Mesendoderm (in vitro differentiated cells): Measurements from ENCODE around the gene TRPM5.

Source experiments
- DNase-seq: peaks from one replicate; pipeline ENCODE4 v3.0.0; 2013
- H2AK5ac ChIP-seq: 2 replicates; pipeline ENCODE4 v1.6.1; 2013; ENCODE audit warnings: low read length, inconsistent platforms
- H2BK120ac ChIP-seq: 2 replicates; pipeline ENCODE4 v1.6.1; 2013; ENCODE audit warnings: low read depth, mild to moderate bottlenecking, low read length, moderate library complexity, mixed read lengths
- H2BK15ac ChIP-seq: replicated peaks from 2 replicates; pipeline ENCODE4 v1.6.1; 2013; ENCODE audit warnings: low read depth, mild to moderate bottlenecking, moderate library complexity
- H2BK5ac ChIP-seq: 2 replicates; pipeline ENCODE4 v1.6.1; 2013; ENCODE audit warnings: low read length, inconsistent platforms
- H3K18ac ChIP-seq: 2 replicates; pipeline ENCODE4 v1.6.1; 2013; ENCODE audit warnings: mild to moderate bottlenecking, low read length, mixed read lengths
- H3K23ac ChIP-seq: one replicate; pipeline ENCODE4 v1.6.1; 2013; ENCODE audit warnings: low read length
- H3K27ac ChIP-seq: 2 replicates; pipeline ENCODE4 v1.5.1; 2013; ENCODE audit warnings: low read depth, mild to moderate bottlenecking, inconsistent platforms, low read length, moderate library complexity
- H3K27me3 ChIP-seq: 2 replicates; pipeline ENCODE4 v1.6.1; 2013; ENCODE audit warnings: low read length, control low read depth, mild to moderate bottlenecking, inconsistent platforms; ENCODE audit not compliant: insufficient read depth, poor library complexity
- H3K36me3 ChIP-seq: 2 replicates; pipeline ENCODE4 v1.6.1; 2013; ENCODE audit warnings: low read length, inconsistent platforms; ENCODE audit not compliant: control insufficient read depth, insufficient read depth
- H3K4ac ChIP-seq: one replicate; pipeline ENCODE4 v1.6.1; 2013; ENCODE audit warnings: low read depth, mild to moderate bottlenecking, low read length, moderate library complexity
- H3K4me1 ChIP-seq: 2 replicates; pipeline ENCODE4 v1.6.1; 2013; ENCODE audit warnings: low read depth, low read length, inconsistent platforms; ENCODE audit not compliant: control insufficient read depth
- H3K4me2 ChIP-seq: 2 replicates; pipeline ENCODE4 v1.6.1; 2013; ENCODE audit warnings: low read length
- H3K4me3 ChIP-seq: 2 replicates; pipeline ENCODE4 v1.5.1; 2013; ENCODE audit warnings: mild to moderate bottlenecking, low read length
- H3K56ac ChIP-seq: one replicate; pipeline ENCODE4 v1.6.1; 2013; ENCODE audit warnings: low read length
- H3K79me1 ChIP-seq: 2 replicates; pipeline ENCODE4 v1.6.1; 2013; ENCODE audit warnings: low read length, inconsistent platforms
- H3K79me2 ChIP-seq: 2 replicates; pipeline ENCODE4 v1.6.1; 2013; ENCODE audit warnings: mild to moderate bottlenecking, low read length; ENCODE audit not compliant: control insufficient read depth, insufficient read depth
- H3K9ac ChIP-seq: 2 replicates; pipeline ENCODE4 v1.6.1; 2013; ENCODE audit warnings: low read length, inconsistent platforms
- H4K5ac ChIP-seq: one replicate; pipeline ENCODE4 v1.6.1; 2013; ENCODE audit warnings: low read length
- H4K8ac ChIP-seq: one replicate; pipeline ENCODE4 v1.6.1; 2013; ENCODE audit warnings: low read depth, mild to moderate bottlenecking, control low read depth, low read length, moderate library complexity
- WGBS: extraction: QIAGEN DNeasy Blood & Tissue Kit; methylation state at CpG from one replicate; pipeline ENCODE4 v1.1.7; 2013; ENCODE audit warnings: low lambda C conversion rate, missing lambda C conversion rate; ENCODE audit not compliant: insufficient coverage; ENCODE audit errors: extremely low coverage; 5-methylcytosine and 5-hydroxymethylcytosine counted together

TRPM5 gene

DNA sequence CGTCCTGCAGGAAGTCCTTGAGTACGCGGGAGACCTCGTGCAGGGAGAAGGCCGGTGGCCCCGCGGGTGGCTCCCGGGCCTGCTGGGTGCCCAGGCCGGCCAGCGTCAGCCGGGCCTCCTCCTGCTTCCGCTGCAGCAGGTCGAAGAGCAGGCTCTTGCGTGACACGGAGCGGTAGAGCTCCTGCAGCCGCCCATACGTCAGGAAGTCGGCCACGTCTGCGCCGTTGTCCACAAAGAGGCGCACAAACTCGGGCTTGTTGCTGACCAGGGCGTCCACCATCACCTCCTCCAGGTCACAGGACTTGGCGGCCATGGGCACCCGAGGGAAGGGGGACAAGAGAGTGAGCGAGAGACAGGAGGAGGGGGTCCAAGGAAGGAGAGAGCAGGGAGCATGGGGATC lies 29.1 kb downstream of the TRPM5 start:
- Histone ChIP-seq H3K4ac (no peak overlapping the region), H3K4me2 (no peak overlapping the region), H3K36me3 (no peaks in the 10 kb centered on the region), H3K4me1 (no peaks in the 10 kb centered on the region), H3K79me1 (no peaks in the 10 kb centered on the region), H3K9ac (no peak overlapping the region), H2BK15ac (no peak overlapping the region), H3K79me2 (no peaks in the 10 kb centered on the region), H3K23ac (no peak overlapping the region), H2AK5ac (no peak overlapping the region), H2BK5ac (no peak overlapping the region), H3K27me3 (no peaks in the 10 kb centered on the region), H3K4me3 (no peak overlapping the region), H4K5ac (no peak overlapping the region), H4K8ac (no peak overlapping the region), H3K56ac (no peak overlapping the region), H3K27ac (no peak overlapping the region), H3K18ac (no peak overlapping the region), H2BK120ac (no peak overlapping the region)
- WGBS, result no CpG with 5 or more reads among the region's 28 CpGs
- no peak for DNase-seq

GRCh38 chr11:2414616-2415015 lies 29.7 kb downstream of the TRPM5 start:
- no peaks in the 10 kb centered on the region for H3K36me3 ChIP-seq
- no peak overlapping the region for H3K18ac ChIP-seq
- H3K4me3 ChIP-seq, result no peak overlapping the region
- no peak overlapping the region for H2BK5ac ChIP-seq
- no peak overlapping the region for H3K9ac ChIP-seq
- no peak overlapping the region for H2BK15ac ChIP-seq
- H4K5ac ChIP-seq, result no peak overlapping the region
- H3K4me2 ChIP-seq, result no peak overlapping the region
- H3K4ac ChIP-seq, result no peak overlapping the region
- no CpG with 5 or more reads among the region's 35 CpGs for WGBS
- H3K4me1 ChIP-seq, result no peaks in the 10 kb centered on the region
- no peak overlapping the region for H2AK5ac ChIP-seq
- no peak overlapping the region for H3K56ac ChIP-seq
- H3K23ac ChIP-seq, result no peak overlapping the region
- DNase-seq, result no peak
- no peaks in the 10 kb centered on the region for H3K27me3 ChIP-seq
- no peaks in the 10 kb centered on the region for H3K79me2 ChIP-seq
- no peak overlapping the region for H3K27ac ChIP-seq
- no peaks in the 10 kb centered on the region for H3K79me1 ChIP-seq
- H2BK120ac ChIP-seq, result no peak overlapping the region
- H4K8ac ChIP-seq, result no peak overlapping the region

- no peak overlapping the region for H3K4ac ChIP-seq
- H3K27ac ChIP-seq, result no peak overlapping the region
- no CpG with 5 or more reads among the region's 43 CpGs for WGBS
- H3K27me3 ChIP-seq, result no peaks in the 10 kb centered on the region
- H3K36me3 ChIP-seq, result no peaks in the 10 kb centered on the region
- H3K79me2 ChIP-seq, result no peaks in the 10 kb centered on the region
- no peak overlapping the region for H4K5ac ChIP-seq
- H3K79me1 ChIP-seq, result no peaks in the 10 kb centered on the region
- H2BK5ac ChIP-seq, result no peak overlapping the region
- H4K8ac ChIP-seq, result no peak overlapping the region
- no peak overlapping the region for H3K56ac ChIP-seq
- H3K9ac ChIP-seq, result no peak overlapping the region
- DNase-seq, result no peak
- H2BK15ac ChIP-seq, result no peak overlapping the region
- H2AK5ac ChIP-seq, result no peak overlapping the region
- H3K4me2 ChIP-seq, result no peak overlapping the region
- H3K18ac ChIP-seq, result no peak overlapping the region
- no peak overlapping the region for H3K23ac ChIP-seq
- no peaks in the 10 kb centered on the region for H3K4me1 ChIP-seq
- H3K4me3 ChIP-seq, result no peak overlapping the region
- H2BK120ac ChIP-seq, result no peak overlapping the region
Observed at GRCh38 chr11:2413742-2414579, 30.4 kb downstream of the TRPM5 start.

GRCh38 chr11:2412323-2412722 lies 32.0 kb downstream of the TRPM5 start:
- no peak overlapping the region for H3K4ac ChIP-seq
- no peak overlapping the region for H2BK5ac ChIP-seq
- H3K79me1 ChIP-seq, result no peaks in the 10 kb centered on the region
- H2BK15ac ChIP-seq, result no peak overlapping the region
- no peak overlapping the region for H3K56ac ChIP-seq
- H3K18ac ChIP-seq, result no peak overlapping the region
- no peak overlapping the region for H4K8ac ChIP-seq
- H2BK120ac ChIP-seq, result no peak overlapping the region
- no peak overlapping the region for H3K27ac ChIP-seq
- no CpG with 5 or more reads among the region's 6 CpGs for WGBS
- no peaks in the 10 kb centered on the region for H3K27me3 ChIP-seq
- H3K4me2 ChIP-seq, result no peak overlapping the region
- H3K79me2 ChIP-seq, result no peaks in the 10 kb centered on the region
- no peaks in the 10 kb centered on the region for H3K36me3 ChIP-seq
- no peak overlapping the region for H2AK5ac ChIP-seq
- H3K9ac ChIP-seq, result no peak overlapping the region
- no peak overlapping the region for H4K5ac ChIP-seq
- H3K4me1 ChIP-seq, result no peaks in the 10 kb centered on the region
- no peak for DNase-seq
- H3K4me3 ChIP-seq, result no peak overlapping the region
- no peak overlapping the region for H3K23ac ChIP-seq

DNA sequence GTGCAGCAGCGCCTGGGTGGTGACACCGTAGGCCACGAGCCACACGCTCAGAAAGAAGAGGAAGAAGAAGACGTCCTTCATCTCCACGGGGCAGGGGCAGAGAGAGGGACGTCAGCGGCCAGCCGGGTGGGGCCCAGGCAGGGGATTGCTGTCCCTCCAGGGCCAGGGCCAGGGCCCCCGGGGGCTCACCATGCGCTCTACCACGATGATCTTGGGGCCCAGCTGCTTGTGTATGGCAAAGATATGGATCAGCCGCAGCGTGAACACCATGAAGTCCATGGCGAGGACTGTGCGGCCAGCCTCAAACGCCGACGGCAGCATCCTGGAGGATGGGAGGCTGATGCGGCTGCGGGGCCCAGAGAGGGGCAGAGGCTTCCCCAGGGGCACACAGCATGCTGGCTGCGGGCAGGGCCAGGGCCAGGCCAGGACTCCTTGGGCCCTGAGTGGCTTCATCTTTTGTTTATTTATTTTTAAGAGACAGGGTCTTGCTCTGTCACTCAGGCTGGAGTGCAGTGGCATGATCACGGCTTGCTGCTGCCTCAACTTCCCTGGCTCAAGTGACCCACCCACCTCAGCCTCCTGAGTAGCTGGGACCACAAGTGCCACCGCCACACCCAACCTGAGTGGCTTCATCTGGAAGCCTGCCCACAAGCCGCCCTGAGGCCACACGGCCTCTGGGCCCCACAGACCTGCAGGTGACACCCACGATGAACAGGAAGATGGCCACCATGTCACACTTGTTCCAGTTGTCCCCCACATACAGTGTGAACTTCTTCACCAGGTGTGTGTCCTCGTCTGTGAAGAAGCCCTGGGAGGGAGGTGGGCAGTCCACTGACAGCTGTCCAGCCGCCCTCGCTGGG lies 32.6 kb downstream of the TRPM5 start:
- Histone ChIP-seq H3K79me1 (no peaks in the 10 kb centered on the region), H3K18ac (no peak overlapping the region), H3K4me1 (no peaks in the 10 kb centered on the region), H3K4me3 (no peak overlapping the region), H3K27me3 (no peaks in the 10 kb centered on the region), H3K4ac (no peak overlapping the region), H3K4me2 (no peak overlapping the region), H2BK120ac (no peak overlapping the region), H2BK15ac (no peak overlapping the region), H4K8ac (no peak overlapping the region), H2AK5ac (no peak overlapping the region), H3K27ac (no peak overlapping the region), H3K36me3 (no peaks in the 10 kb centered on the region), H3K79me2 (no peaks in the 10 kb centered on the region), H3K56ac (no peak overlapping the region), H4K5ac (no peak overlapping the region), H3K9ac (no peak overlapping the region), H3K23ac (no peak overlapping the region), H2BK5ac (no peak overlapping the region)
- no CpG with 5 or more reads among the region's 30 CpGs for WGBS
- no peak for DNase-seq
